ENCODE results near the gene TGDS. TPM values are rescaled to one million over a fixed set of nuclear protein-coding genes. Genes with fewer than 3 reads are reported as not detected.

TGDS gene
- total RNA-seq, 1 donor from 2014 or later, result 8.4 TPM

- DNase-seq (ENCODE audit: low spot score), result no peak
- H3K27me3 Mint-ChIP-seq (ENCODE audit: low read depth), result no peaks in the 10 kb centered on the region
- no peaks in the 10 kb centered on the region for H3K9me3 Mint-ChIP-seq (ENCODE audit: low read depth)
- peak; percentile 87 for TF ChIP-seq CTCF (IDR thresholded peaks at IDR 0.05)
- H3K27ac Mint-ChIP-seq (ENCODE audit: unreplicated experiment), result no peak overlapping the region
- no peaks in the 10 kb centered on the region for H3K4me1 Mint-ChIP-seq (ENCODE audit: low read depth)
- H3K4me3 Mint-ChIP-seq (ENCODE audit: unreplicated experiment), result no peak overlapping the region
- H3K36me3 Mint-ChIP-seq (ENCODE audit: low read depth), result peaks cover 15% of the 10 kb centered on the region
These were observed 21.5 kb upstream of the TGDS start for GRCh38 chr13:94617389-94618000.

GRCh38 chr13:94613051-94613450 lies 17.1 kb upstream of the TGDS start:
- no peak overlapping the region for H3K4me3 Mint-ChIP-seq (ENCODE audit: unreplicated experiment)
- H3K27me3 Mint-ChIP-seq (ENCODE audit: low read depth), result no peaks in the 10 kb centered on the region
- no peak overlapping the region for H3K27ac Mint-ChIP-seq (ENCODE audit: unreplicated experiment)
- DNase-seq (ENCODE audit: low spot score), result no peak
- no peaks in the 10 kb centered on the region for H3K9me3 Mint-ChIP-seq (ENCODE audit: low read depth)
- no peaks in the 10 kb centered on the region for H3K4me1 Mint-ChIP-seq (ENCODE audit: low read depth)
- H3K36me3 Mint-ChIP-seq (ENCODE audit: low read depth), result peaks cover 14% of the 10 kb centered on the region
- no peak for TF ChIP-seq CTCF (IDR thresholded peaks at IDR 0.05)

GRCh38 chr13:94612050-94612449 lies 16.1 kb upstream of the TGDS start:
- peaks cover 8% of the 10 kb centered on the region for H3K4me1 Mint-ChIP-seq (ENCODE audit: low read depth)
- H3K27ac Mint-ChIP-seq (ENCODE audit: unreplicated experiment), result no peak overlapping the region
- TF ChIP-seq CTCF (IDR thresholded peaks at IDR 0.05), result no peak
- H3K9me3 Mint-ChIP-seq (ENCODE audit: low read depth), result no peaks in the 10 kb centered on the region
- H3K4me3 Mint-ChIP-seq (ENCODE audit: unreplicated experiment), result no peak overlapping the region
- DNase-seq (ENCODE audit: low spot score), result no peak
- peaks cover 17% of the 10 kb centered on the region for H3K36me3 Mint-ChIP-seq (ENCODE audit: low read depth)
- no peaks in the 10 kb centered on the region for H3K27me3 Mint-ChIP-seq (ENCODE audit: low read depth)

- DNase-seq (ENCODE audit: low spot score), result no peak
- Mint-ChIP-seq H3K4me3 (ENCODE audit: unreplicated experiment) (no peak overlapping the region), H3K27me3 (ENCODE audit: low read depth) (no peaks in the 10 kb centered on the region), H3K36me3 (ENCODE audit: low read depth) (peaks cover 26% of the 10 kb centered on the region), H3K9me3 (ENCODE audit: low read depth) (no peaks in the 10 kb centered on the region), H3K27ac (ENCODE audit: unreplicated experiment) (peak overlapping the region; percentile 27), H3K4me1 (ENCODE audit: low read depth) (peaks cover 11% of the 10 kb centered on the region)
- TF ChIP-seq CTCF (IDR thresholded peaks at IDR 0.05), result no peak
These were observed 14.5 kb upstream of the TGDS start for GRCh38 chr13:94610475-94610874.

- no peak overlapping the region for H3K27ac Mint-ChIP-seq (ENCODE audit: unreplicated experiment)
- H3K4me3 Mint-ChIP-seq (ENCODE audit: unreplicated experiment), result no peak overlapping the region
- H3K9me3 Mint-ChIP-seq (ENCODE audit: low read depth), result no peaks in the 10 kb centered on the region
- no peak for TF ChIP-seq CTCF (IDR thresholded peaks at IDR 0.05)
- DNase-seq (ENCODE audit: low spot score), result no peak
- peaks cover 26% of the 10 kb centered on the region for H3K36me3 Mint-ChIP-seq (ENCODE audit: low read depth)
- H3K27me3 Mint-ChIP-seq (ENCODE audit: low read depth), result no peaks in the 10 kb centered on the region
- peaks cover 21% of the 10 kb centered on the region for H3K4me1 Mint-ChIP-seq (ENCODE audit: low read depth)
These were observed 13.2 kb upstream of the TGDS start for GRCh38 chr13:94609196-94609595.
